ENCODE data around the gene TMEM132E.
A peak's percentile ranks its signal among the peaks of the same experiment; 100 is the strongest.
"Not testable (repeated sequence)": the region's sequence is repeated elsewhere in the genome, so short reads cannot be mapped to it uniquely, and the experiment has no call there.

The TMEM132E gene

GRCh38 chr17:34579017-34579946 is at the start of gene TMEM132E:
Gene TMEM132E (plus strand): TSS chr17:34579582. CDS start chr17:34581077, 1,495 bp downstream.
- in situ Hi-C loops (cut with MboI; ENCODE audit: low pct_unique_long_range_greater_than_20kb, low sequenced_read_pairs): no loop called here
- DNase-seq: no peak

GRCh38 chr17:34530918-34531317 is 48.5 kb upstream of the TMEM132E start:
- DNase-seq: no peak
- in situ Hi-C loops (cut with MboI; ENCODE audit: low pct_unique_long_range_greater_than_20kb, low sequenced_read_pairs): no loop called here

GRCh38 chr17:34532281-34533065 is 46.9 kb upstream of the TMEM132E start:
- in situ Hi-C loops (cut with MboI; ENCODE audit: low pct_unique_long_range_greater_than_20kb, low sequenced_read_pairs): no loop called here
- DNase-seq: no peak

GRCh38 chr17:34533806-34534527 is 45.4 kb upstream of the TMEM132E start:
- DNase-seq: no peak
- in situ Hi-C loops (cut with MboI; ENCODE audit: low pct_unique_long_range_greater_than_20kb, low sequenced_read_pairs): no loop called here

GRCh38 chr17:34537445-34537844 is 41.9 kb upstream of the TMEM132E start:
- in situ Hi-C loops (cut with MboI; ENCODE audit: low pct_unique_long_range_greater_than_20kb, low sequenced_read_pairs): no loop called here
- DNase-seq: no peak

GRCh38 chr17:34538582-34538981 is 40.8 kb upstream of the TMEM132E start:
- in situ Hi-C loops (cut with MboI; ENCODE audit: low pct_unique_long_range_greater_than_20kb, low sequenced_read_pairs); DNase-seq: not testable (repeated sequence)

GRCh38 chr17:34539881-34540280 is 39.5 kb upstream of the TMEM132E start:
- DNase-seq: no peak
- in situ Hi-C loops (cut with MboI; ENCODE audit: low pct_unique_long_range_greater_than_20kb, low sequenced_read_pairs): no loop called here

- DNase-seq: peak; percentile 40
- in situ Hi-C loops (cut with MboI; ENCODE audit: low pct_unique_long_range_greater_than_20kb, low sequenced_read_pairs): no loop called here
Observed at GRCh38 chr17:34542700-34543336, 36.6 kb upstream of the TMEM132E start.

GRCh38 chr17:34547453-34548063 is 31.8 kb upstream of the TMEM132E start:
- DNase-seq: no peak
- in situ Hi-C loops (cut with MboI; ENCODE audit: low pct_unique_long_range_greater_than_20kb, low sequenced_read_pairs): no loop called here

GRCh38 chr17:34549966-34550365 is 29.4 kb upstream of the TMEM132E start:
- DNase-seq: no peak
- in situ Hi-C loops (cut with MboI; ENCODE audit: low pct_unique_long_range_greater_than_20kb, low sequenced_read_pairs): no loop called here

- in situ Hi-C loops (cut with MboI; ENCODE audit: low pct_unique_long_range_greater_than_20kb, low sequenced_read_pairs): no loop called here
- no peak for DNase-seq
Observed at GRCh38 chr17:34553907-34554306, 25.5 kb upstream of the TMEM132E start.

GRCh38 chr17:34556384-34556783 is 23.0 kb upstream of the TMEM132E start:
- in situ Hi-C loops (cut with MboI; ENCODE audit: low pct_unique_long_range_greater_than_20kb, low sequenced_read_pairs): no loop called here
- DNase-seq: peak; percentile 17

GRCh38 chr17:34556931-34557330 is 22.5 kb upstream of the TMEM132E start:
- in situ Hi-C loops (cut with MboI; ENCODE audit: low pct_unique_long_range_greater_than_20kb, low sequenced_read_pairs): no loop called here
- no peak for DNase-seq

- in situ Hi-C loops (cut with MboI; ENCODE audit: low pct_unique_long_range_greater_than_20kb, low sequenced_read_pairs): no loop called here
Observed at GRCh38 chr17:34561328-34561727, 18.1 kb upstream of the TMEM132E start.

GRCh38 chr17:34562387-34562786 is 17.0 kb upstream of the TMEM132E start:
- DNase-seq: no peak
- in situ Hi-C loops (cut with MboI; ENCODE audit: low pct_unique_long_range_greater_than_20kb, low sequenced_read_pairs): no loop called here

More at GRCh38 chr17:34561328-34561727, 18.1 kb upstream of the TMEM132E start:
- DNase-seq: no peak

- DNase-seq: no peak
- in situ Hi-C loops (cut with MboI; ENCODE audit: low pct_unique_long_range_greater_than_20kb, low sequenced_read_pairs): no loop called here
Observed at GRCh38 chr17:34565713-34566112, 13.7 kb upstream of the TMEM132E start.

- DNase-seq: no peak
- in situ Hi-C loops (cut with MboI; ENCODE audit: low pct_unique_long_range_greater_than_20kb, low sequenced_read_pairs): no loop called here
Observed at GRCh38 chr17:34566201-34566600, 13.2 kb upstream of the TMEM132E start.

- in situ Hi-C loops (cut with MboI; ENCODE audit: low pct_unique_long_range_greater_than_20kb, low sequenced_read_pairs): no loop called here
- DNase-seq: no peak
Observed at GRCh38 chr17:34566873-34567272, 12.5 kb upstream of the TMEM132E start.
